HG03571 (cell line): ENCODE data around the gene CLSTN1.
"Not testable (repeated sequence)": the region's sequence is repeated elsewhere in the genome, so short reads cannot be mapped to it uniquely, and the experiment has no call there.

ENCODE experiments used
- ATAC-seq: cut with Tn5 transposase; IDR thresholded peaks from one replicate; pipeline ENCODE4 v1.9.1; 2021; ENCODE audit not compliant: unreplicated experiment

CLSTN1 gene

DNA sequence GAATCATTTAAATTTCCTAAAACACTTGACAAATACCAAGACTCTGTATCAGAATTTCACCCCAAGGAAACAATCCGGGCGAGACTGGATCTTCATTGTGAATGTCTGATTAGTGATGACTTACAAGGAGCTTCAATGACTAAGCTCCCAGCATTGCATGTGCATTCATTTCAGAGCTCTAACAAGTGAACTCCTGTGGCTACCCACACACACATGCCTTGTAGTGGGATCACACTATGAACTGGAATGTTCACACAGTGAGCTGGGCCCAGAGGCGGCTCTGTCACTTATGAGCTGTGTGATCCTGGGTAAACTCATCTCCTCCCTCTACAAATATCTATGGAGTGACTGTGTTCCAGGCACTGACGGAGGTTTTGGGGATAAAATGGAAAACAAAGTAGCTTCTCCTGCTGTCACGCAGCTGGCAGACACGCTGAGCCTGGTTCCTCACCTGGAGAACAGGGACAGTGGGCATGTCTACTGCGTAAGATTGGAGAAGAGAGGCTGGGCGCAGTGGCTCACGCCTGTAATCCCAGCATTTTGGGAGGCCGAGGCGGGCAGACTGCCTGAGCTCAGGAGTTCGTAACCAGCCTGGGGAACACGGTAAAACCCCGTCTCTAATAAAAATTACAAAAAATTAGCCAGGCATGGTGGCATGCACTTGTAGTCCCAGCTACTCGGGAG, 56.9 kb downstream of the CLSTN1 start:
- no peak for ATAC-seq

DNA sequence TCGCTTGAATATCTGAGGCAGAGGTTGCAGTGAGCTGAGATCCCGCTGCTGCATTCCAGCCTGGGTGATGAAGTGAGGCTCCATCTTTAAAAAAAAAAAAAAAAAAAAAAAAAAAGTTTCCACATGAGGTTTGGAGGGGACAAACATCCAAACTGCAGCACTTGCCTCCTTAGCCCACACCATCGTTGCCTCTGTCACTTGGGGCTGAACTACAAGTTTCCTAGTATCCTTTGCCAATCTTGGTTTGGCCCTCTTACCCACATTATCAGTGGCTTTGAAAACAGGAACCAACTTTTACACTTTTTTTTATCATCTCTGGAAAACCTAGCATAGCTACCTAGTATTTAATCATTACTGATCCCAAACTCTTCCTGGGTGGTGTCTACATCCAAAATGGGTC, 59.2 kb downstream of the CLSTN1 start:
- no peak for ATAC-seq

DNA sequence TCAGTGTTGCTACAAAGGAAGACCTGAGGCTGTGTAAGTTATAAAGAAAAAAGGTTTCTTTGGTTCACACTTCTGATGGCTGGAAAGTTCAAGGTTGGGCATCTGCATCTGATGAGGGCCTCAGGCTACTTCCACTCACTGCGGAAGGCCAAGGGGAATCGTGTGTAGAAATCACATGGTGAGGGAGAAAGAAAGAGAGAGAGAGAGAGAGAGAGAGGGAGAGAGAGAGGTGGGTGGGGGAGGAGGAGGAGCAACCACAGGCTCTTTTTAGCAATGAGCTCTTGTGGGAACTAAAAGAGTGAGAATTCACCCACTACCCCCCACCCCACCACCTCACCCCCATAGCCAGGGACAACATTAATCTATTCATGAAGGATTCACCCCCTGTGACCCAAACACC, 59.9 kb downstream of the CLSTN1 start:
- ATAC-seq = no peak

DNA sequence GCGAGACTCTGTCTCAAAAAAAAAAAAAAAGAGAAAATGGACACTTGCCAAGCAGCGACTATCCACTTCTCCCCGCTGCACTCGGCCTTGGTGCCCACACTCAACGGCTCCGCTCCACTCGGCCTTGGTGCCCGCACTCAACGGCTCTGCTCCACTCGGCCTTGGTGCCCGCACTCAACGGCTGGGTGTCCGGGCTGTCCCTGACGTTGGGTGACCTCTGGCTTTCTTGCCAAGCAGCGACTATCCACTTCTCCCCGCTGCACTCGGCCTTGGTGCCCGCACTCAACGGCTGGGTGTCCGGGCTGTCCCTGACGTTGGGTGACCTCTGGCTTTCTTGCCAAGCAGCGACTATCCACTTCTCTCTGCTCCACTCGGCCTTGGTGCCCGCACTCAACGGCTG, 61.3 kb downstream of the CLSTN1 start:
- ATAC-seq = not testable (repeated sequence)

DNA sequence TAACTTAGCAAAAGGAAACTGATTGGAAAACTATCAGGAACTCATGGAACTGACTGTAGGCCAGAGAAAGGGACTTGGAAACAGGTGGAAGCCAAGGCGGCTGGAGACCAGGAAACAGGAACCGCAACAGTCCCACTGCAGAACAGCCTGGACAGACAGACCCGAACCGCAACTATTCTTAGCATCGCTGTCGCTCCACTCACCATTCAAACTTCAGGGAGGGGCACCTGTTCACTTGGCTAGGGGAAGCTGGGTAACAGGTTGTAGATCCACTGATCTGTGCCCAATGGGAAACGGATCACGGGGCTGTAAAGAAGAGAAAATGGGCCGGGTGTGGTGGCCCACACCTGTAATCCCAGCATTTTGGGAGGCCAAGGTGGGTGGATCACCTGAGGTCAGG, 61.9 kb downstream of the CLSTN1 start:
- no peak for ATAC-seq

DNA sequence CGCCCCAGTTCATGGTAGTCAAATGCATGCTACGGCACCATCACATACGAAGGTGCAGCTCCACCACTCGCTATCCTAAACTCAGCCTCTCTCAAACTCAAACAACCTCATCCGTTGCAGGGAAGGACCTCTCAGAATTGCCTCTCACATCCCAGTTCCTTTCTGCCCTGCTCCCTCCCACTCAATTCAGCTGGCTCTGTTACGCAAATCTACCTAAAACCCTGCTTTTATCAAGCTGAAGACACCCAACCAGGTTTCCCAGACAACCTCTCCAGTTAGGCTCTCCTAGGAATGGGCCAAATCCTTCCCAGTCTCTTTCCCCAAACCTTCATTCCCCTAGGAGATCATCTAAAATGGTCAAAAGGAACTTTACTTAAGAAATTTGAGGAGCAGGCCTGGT, 62.9 kb downstream of the CLSTN1 start:
- ATAC-seq = no peak

DNA sequence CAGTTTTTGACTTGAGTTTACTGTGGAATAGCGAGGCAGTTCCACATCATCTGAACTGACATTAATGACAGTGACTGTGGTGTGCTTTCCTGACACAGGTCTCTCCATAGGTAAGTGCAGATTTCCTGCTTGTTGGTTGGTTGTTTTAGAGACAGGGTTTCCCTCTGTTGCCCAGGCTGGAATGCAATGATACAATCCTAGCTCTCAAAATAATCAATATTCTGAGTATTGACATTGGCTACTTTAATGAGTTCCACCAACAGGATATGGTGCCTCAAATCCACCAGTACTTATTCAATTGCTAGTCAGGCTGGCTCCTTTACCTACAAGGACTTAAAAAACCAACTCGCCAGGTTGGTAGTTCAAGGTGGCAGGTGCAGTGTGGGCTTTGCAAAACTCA, 63.8 kb downstream of the CLSTN1 start:
- ATAC-seq = no peak

DNA sequence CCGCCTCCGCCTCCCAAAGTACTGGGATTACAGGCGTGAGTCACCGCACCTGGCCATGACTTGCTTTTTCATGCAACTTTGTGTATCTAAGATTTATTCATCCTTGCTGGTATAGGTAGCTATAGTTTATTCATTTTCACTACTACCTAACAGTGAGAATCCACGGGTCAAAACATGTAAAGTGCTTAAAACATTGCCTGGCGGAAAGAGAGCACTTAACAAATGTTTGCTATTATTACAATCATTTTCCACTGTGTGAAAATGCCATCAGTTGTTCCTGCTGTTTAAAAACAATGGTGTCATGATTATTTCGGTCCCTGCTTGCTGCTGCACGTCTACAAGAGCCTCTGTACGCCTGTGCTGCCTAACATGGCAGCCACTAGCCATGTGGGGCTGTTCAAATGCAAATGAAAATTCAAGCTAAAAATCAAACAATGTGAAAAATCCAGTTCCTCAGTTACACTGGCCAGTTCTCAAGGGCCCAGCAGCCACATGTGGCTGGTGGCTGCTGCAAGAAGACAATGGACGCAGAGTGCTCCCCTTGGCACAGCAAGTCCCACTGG, 65.1 kb downstream of the CLSTN1 start:
- ATAC-seq = no peak

DNA sequence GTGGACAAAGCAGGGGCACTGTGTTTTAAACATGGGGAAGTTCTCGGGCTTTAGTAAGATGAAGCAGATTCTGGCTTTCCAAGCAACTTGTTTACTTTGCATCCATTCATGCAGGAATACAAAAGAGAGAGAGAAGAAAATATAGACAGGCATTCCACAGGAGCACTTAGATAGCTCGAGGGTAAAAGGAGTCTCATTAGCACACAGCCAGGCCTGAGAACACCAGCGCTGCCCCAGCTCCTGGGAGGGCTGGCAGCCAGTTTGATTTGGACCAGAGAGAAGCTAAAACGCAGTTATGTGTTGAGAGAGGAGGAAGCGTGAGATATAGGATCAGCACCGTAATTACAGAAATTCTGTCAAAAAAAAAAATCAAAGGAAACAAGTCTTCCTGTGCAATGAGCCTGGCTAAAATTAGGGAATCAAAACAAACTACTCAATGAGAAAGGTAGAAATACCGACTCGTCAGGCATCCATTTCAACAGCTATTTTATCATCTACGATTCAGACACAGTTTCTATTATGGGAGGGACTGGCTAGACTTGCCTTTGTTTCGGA, 68.2 kb downstream of the CLSTN1 start:
- ATAC-seq = no peak

DNA sequence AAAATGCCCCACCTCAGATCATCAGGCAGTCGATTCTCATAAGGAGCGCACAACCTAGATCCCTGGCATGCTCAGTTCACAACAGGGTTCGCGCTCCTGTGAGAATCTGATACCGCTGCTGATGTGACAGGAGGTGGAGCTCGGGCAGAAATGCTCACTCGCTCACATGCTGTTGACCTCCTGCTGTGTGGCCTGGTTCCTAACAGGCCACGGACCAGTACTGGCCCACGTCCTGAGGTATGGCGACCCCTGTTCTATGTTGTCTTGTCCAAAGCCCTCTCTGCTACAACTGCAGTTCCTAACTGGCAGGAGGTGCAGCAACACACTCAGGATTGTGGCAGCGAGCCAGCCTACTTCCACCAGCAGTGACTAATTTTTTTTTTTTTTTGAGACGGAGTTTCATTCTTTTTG, 70.6 kb downstream of the CLSTN1 start:
- no peak for ATAC-seq

DNA sequence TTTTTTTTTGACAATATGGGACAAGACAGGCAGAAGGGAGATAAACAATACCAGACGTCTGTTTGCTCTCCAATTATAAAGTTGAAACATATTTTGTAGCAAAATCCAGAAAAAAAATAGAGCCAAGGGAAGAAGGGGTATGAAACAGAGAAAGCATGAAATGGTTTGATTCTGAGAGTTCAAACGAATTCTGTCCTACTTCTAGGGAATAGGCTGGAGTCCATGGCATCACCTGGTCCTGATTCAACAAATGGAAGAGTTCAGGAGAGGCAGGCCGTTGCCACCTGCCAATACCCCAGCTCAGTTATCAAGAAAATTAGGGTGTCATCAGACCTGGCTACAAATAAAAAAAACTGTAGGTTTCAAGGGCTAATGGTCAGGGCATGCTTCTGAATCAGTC, 71.8 kb downstream of the CLSTN1 start:
- ATAC-seq = no peak

DNA sequence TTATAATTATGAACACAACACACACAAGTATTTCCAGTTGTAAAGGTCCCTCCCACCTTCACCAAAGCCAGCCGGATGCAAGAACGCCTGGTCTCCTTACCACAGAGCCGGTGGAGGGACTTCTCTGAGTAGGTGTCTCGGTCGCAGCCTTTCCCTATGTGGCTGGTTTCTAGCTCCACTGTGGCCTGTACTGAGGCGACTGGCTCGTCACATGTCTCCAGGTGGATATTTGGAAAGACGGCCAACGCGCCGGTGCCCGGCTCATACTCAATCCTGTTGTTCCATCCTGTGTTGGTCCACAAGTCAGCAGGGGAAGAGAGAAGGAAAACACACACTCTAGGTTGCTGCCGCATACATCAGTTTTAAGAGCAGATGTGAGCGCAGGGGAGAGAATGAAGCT, 74.4 kb downstream of the CLSTN1 start:
- no peak for ATAC-seq

DNA sequence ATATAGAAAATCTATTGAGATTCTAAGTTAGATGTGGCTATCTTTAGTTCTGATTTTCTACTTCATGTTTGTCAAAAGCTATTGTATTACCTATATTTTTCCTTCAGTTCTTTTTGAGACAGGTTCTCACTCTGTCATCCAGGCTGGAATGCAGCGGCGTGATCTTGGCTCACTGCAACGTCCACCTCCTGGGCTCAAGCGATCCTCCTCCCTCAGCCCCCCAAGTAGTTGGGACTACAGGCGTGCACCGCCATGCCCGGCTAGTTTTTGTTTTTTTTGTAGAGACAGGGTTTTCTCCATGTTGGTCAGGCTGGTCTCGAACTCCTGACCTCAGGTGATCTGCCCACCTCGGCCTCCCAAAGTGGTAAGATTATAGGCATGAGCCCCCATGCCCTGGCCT, 75.4 kb downstream of the CLSTN1 start:
- not testable (repeated sequence) for ATAC-seq

DNA sequence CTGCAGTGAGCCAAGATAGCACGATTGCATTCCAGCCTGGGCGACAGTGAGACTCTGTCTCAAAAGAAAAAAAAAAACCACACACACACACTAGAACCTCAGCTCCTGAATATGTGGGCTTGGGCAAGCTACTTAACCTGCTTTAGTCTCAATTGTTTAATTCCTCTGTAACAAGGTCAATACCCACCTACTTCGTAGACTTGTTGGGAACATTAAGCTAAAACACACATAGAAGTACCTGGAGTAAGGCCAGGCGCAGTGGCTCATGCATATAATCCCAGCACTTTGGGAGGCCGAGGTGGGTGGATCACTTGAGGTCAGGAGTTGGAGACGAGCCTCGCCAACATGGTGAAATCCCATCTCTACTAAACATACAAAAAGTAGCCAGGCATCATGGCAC, 77.1 kb downstream of the CLSTN1 start:
- no peak for ATAC-seq

DNA sequence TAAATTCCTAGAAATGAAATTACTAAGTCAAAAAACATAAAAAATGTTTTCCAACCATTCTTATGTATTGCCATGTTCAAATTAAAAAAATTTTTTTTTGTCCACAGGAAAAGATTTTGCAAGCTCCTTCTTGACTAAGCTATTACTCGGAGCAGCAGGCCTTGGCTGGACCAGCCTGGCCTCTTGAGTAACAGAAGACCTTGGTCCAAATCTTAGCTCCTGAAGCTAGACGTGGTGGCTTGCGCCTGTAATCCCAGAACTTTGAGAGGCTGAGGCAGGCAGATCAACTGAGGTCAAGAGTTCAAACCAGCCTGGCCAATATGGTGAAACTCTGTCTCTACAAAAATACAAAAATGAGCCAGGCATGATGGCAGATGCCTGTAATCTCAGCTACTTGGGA, 77.6 kb downstream of the CLSTN1 start:
- no peak for ATAC-seq

DNA sequence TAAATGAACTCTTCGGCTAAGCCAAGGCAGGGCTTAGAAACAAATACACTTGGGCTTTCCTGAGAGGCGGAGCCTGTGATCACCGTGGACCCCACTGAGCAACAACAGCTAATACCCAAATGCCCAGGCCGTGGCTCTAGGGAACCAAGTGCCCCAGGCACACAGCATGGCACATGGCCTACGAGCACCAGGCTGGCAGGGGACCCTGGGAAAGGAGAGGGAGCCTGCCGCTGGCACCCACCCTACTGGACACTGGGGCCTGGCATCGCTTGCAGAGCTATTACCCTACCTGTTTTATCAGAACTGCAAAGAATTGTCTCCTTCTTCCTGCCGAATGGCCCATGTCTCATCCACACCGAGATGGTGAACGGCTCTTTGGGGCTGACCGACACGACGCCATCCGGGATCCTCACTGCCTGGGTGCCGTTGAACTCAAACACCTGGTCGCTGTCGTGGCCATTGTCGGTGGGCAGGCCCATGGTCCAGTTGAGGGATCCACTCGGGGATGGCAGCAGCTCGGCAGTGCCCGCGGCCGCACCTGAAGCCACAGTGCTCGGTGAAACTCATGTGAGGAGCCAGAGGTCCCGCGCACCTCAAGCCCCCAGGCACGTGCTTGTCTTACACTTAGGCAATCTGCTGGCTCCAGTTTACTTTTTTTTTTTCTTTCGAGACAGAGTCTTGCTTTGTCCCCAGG, 79.5 kb downstream of the CLSTN1 start:
- no peak for ATAC-seq

DNA sequence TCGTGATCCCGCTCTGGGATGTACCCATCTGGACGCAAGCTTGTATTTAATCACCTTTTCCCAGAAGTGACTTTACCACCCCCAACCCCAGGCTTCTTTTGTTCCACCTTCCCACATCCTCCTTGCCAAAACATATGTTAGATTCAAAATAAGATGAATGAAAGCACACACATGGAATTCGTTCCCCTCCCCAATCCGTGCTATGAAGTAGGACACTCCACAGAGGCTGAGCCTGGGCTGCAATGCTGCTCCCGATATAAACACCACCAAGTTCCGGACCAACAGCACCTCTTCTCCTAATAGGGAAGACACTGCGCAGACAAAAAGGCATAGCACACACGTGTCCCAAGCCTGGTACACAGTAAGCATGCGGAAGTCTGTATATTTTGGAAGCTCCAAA, 86.1 kb downstream of the CLSTN1 start:
- ATAC-seq = no peak

DNA sequence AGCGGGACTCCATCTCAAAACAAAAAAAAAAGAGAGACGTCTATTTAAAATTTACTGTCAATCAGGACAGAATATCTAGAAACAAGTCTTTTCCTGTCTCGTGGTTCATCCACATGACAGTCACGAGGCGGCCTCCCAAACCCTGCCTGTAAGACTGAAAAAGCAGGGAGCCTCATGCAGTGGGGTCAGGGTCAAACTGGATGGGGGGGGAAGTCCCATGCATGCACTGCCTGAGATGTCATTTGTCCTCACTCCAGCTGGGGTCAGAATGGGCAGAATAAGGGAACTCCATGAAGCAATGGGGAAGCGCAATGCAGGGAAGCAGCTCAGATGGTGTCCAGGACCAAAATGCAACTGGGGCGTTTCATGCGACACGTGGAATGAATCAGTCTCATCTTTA, 86.7 kb downstream of the CLSTN1 start:
- ATAC-seq = no peak

DNA sequence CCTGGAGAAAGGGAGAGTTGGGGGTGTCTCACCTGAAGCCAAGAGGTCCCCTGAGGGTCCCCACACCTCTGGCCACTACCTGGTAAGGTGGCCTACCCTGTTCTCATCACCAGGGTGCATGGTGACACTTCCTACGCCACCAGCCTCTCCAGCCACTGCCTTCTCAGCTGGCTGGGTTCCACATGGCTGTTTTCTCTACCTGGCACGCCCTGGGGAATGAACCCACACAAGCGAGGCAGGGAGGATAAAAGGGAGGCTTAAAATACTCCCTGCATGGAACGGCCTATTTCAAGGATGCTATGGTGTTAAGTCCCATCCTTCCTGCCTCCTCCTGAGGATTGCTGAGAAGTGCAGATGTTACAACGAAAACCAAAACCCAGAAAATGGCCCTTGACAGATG, 87.5 kb downstream of the CLSTN1 start:
- no peak for ATAC-seq

DNA sequence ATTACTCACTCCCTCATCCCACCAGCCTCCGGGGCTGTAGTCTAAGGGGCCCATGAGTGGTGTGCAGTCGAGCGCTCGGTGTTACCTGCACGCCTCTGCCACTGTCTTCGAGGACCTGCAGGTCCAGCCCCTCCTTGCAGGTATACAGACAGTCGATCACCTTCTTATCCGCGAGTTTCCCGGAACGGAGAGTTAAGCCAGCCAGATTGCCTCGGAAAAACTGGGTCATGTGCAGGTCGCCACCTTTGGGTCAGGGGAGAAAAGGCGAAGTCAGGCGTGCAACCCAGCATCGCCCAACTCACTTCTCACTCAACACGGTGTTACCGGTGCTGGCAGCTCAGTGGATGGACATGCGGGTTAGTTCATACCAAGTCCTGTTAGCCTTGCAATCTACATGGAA, 88.0 kb downstream of the CLSTN1 start:
- ATAC-seq = no peak

DNA sequence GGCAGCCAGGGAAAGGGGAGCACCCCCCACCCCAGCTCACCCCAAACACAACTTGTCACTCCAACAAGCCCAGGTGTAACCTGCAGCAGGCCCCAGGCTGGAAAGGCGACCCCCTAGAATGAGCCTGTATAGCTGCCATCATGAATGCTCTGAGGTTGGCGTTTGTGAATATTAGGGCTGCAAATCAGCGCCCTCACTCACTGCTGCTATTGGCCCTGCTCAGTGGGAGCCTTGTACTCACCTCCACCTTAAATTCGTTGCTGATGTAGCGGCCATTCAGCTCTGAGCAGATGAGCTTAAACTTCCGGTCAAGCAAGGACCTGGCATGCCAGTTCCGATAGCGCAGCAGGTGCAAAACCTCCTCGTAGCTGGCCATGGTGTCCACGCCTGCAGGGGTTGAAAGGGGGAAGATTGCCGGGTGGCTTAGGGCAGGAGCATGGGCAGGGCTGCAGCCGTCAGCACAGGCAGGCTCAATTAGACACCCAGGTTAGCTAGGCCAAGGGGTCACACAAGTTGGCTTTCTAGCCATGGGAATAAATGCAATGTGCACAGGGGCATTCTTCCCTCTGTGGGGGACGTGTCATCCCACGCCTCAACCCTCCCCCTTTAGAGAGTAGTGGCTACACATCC, 90.5 kb downstream of the CLSTN1 start:
- no peak for ATAC-seq
